CD4-positive, CD25-positive, alpha-beta regulatory T cell (primary cell): ENCODE data around the gene GALNT18. TPM values are rescaled to one million over a fixed set of nuclear protein-coding genes. Genes with fewer than 3 reads are reported as not detected.

Experiments
- ATAC-seq, 2 donors: fragments of 150-1000 bp; cut with Tn5 transposase; one replicate each; pipeline ENCODE4 v1.10.0; 2021; ENCODE audit warnings: low read depth in 2 of 2, moderate number of reproducible peaks in 2 of 2, moderate library complexity in 1 of 2
- DNase-seq, 3 donors: peaks; one replicate each; pipeline versions ENCODE4 v3.0.0 to v3.0.0-alpha.2; 2012 to 2022; ENCODE audit warnings: mixed read lengths in 1 of 3
- H3K27ac ChIP-seq: one replicate; pipeline ENCODE4 v1.7.0; 2013; ENCODE audit warnings: mild to moderate bottlenecking, low read length; ENCODE audit not compliant: insufficient read depth, poor library complexity, severe bottlenecking
- H3K27me3 ChIP-seq: one replicate; pipeline ENCODE4 v1.7.0; 2013; ENCODE audit warnings: low read length; ENCODE audit not compliant: control insufficient read depth, insufficient read depth
- H3K36me3 ChIP-seq: one replicate; pipeline ENCODE4 v1.7.0; 2013; ENCODE audit warnings: mild to moderate bottlenecking, low read length, moderate library complexity; ENCODE audit not compliant: control insufficient read depth, insufficient read depth
- H3K4me1 ChIP-seq: 2 replicates; pipeline ENCODE4 v1.7.0; 2013; ENCODE audit warnings: mild to moderate bottlenecking, low read length; ENCODE audit not compliant: insufficient read depth, control insufficient read depth, poor library complexity, severe bottlenecking
- H3K4me3 ChIP-seq: one replicate; pipeline ENCODE4 v1.7.0; 2013; ENCODE audit warnings: low read depth, mild to moderate bottlenecking, low read length, moderate library complexity
- H3K9me3 ChIP-seq, 2 experiments: 1 replicate in 1 of 2; 2 replicates in 1 of 2; pipeline ENCODE4 v1.7.0; 2013; ENCODE audit warnings: low read length in 2 of 2, mild to moderate bottlenecking in 1 of 2, moderate library complexity in 1 of 2; ENCODE audit not compliant: control insufficient read depth in 2 of 2
- H3K27ac Mint-ChIP-seq, 3 donors: one replicate each; pipeline ENCODE4 v1.8.0; 2020 to 2022; ENCODE audit warnings: mild to moderate bottlenecking in 3 of 3, mixed read lengths in 3 of 3, moderate library complexity in 2 of 3
- H3K27me3 Mint-ChIP-seq: one replicate; pipeline ENCODE4 v1.8.0; 2022; ENCODE audit warnings: mild to moderate bottlenecking, mixed read lengths
- H3K36me3 Mint-ChIP-seq: one replicate; pipeline ENCODE4 v1.8.0; 2020; ENCODE audit warnings: mixed read lengths
- H3K4me1 Mint-ChIP-seq, 4 donors: one replicate each; pipeline ENCODE4 v1.8.0; 2020 to 2022; ENCODE audit warnings: mixed read lengths in 4 of 4, mild to moderate bottlenecking in 1 of 4
- H3K4me3 Mint-ChIP-seq, 4 donors: one replicate each; pipeline ENCODE4 v1.8.0; 2020 to 2022; ENCODE audit warnings: mild to moderate bottlenecking in 4 of 4, mixed read lengths in 4 of 4, moderate library complexity in 3 of 4
- H3K9me3 Mint-ChIP-seq, 7 donors: one replicate each; pipeline ENCODE4 v1.8.0; 2020 to 2022; ENCODE audit warnings: mixed read lengths in 7 of 7, mild to moderate bottlenecking in 3 of 7, moderate library complexity in 2 of 7
- polyA plus RNA-seq, 4 donors: library from polyadenylated mRNA; unstranded; fragments of 300-500 nt; fragmentation: Illumina TruSeq; gene quantifications; one replicate each; pipeline ENCODE4 v1.2.3, GENCODE V29; 2021
- total RNA-seq: library from RNA; stranded (reverse); gene quantifications from one replicate; pipeline ENCODE4 v1.2.3, GENCODE V29; 2022

GALNT18 gene
- total and polyA plus RNA-seq, 5 donors from 2014 or later: 0.10 TPM; not detected in 4

DNA sequence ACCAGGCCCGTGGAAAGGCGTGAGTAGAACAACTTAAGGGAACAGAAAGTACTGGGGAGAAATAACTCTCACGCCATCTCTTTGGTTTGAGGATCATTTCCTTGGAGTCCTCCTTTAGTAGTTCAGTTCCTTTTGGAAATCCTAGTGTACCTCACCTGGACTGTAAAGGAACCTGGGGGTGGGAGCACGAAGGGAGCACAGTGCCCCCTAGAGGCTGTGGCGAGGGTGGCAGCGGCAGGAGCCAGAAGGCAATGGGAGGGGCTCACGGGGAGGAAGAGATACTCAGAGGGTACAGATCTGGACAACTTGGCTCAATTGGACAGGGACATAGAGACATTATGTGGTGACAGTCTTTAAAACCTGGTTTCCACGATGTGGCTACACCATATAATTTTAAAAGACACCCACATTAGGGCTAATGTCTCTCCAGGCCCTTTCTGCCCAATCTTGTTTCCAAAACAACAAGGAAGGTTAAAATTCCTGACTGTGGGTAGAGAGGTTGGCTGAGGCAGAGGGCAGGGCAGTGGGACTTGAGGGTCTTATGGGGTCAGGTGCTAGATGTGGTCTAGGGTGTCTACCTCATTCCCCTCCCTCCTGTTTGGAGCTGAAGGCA lies 355.7 kb downstream of the GALNT18 start:
- H3K9me3 ChIP-seq: no peaks in the 10 kb centered on the region
- no peak overlapping the region for H3K4me3 ChIP-seq
- Mint-ChIP-seq H3K4me1 (no peaks in the 10 kb centered on the region), H3K27me3 (peaks cover 19% of the 10 kb centered on the region), H3K4me3 (no peak overlapping the region), H3K9me3 (no peaks in the 10 kb centered on the region), H3K36me3 (no peaks in the 10 kb centered on the region), H3K27ac (no peak overlapping the region)
- ATAC-seq: peak; percentile 19 to 45
- H3K27ac ChIP-seq: no peak overlapping the region
- H3K36me3 ChIP-seq: no peaks in the 10 kb centered on the region
- H3K27me3 ChIP-seq: peaks cover 2% of the 10 kb centered on the region
- H3K4me1 ChIP-seq: no peaks in the 10 kb centered on the region
- DNase-seq: peak in 2 of 3 donors; percentile 38 to 55

GRCh38 chr11:11265320-11265719 lies 356.5 kb downstream of the GALNT18 start:
- Histone ChIP-seq H3K36me3 (no peaks in the 10 kb centered on the region), H3K4me1 (no peaks in the 10 kb centered on the region), H3K27me3 (peaks cover 2% of the 10 kb centered on the region), H3K27ac (no peak overlapping the region), H3K4me3 (no peak overlapping the region), H3K9me3 (no peaks in the 10 kb centered on the region)
- DNase-seq (no peak), ATAC-seq (no peak)
- Mint-ChIP-seq H3K27ac (no peak overlapping the region), H3K27me3 (peaks cover 16% of the 10 kb centered on the region), H3K4me1 (no peaks in the 10 kb centered on the region), H3K4me3 (no peak overlapping the region), H3K9me3 (no peaks in the 10 kb centered on the region), H3K36me3 (no peaks in the 10 kb centered on the region)

DNA sequence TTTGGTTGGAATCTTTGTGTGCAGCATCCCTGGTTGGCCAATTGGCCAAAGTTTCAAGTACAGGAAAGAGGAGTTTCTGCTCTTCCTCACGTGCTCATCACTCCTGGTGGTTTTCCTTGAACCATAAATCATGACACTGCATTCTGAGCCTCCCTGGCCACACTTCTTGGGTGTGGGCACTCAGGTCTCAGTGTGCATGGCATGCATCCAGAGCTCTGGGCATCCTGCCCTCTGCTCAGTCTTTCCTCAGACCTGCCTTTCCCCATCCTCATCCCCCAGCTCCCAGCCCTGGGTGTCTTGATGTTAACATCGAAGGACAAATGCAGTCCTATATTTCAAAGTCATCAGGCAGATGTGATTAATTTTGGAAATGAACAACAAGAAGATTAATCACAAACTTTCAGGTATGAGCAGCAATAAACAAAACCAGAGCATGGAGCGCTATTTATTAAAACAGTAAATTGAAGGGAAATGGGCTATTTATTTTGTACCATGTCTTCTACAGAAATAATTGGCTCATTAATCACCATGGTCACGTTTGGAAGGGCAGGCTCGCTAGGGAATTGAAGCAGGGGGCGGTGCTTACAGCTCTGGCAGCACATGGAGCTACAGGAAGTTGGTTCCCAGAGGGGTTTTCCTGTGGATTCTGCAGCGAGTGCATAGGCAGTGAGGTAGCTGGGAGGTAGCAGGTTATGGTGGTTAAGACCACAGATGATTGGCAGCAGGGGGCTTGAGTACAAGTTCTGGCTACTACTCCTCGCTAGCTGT lies 358.4 kb downstream of the GALNT18 start:
- Mint-ChIP-seq H3K27ac (no peak overlapping the region), H3K27me3 (peaks cover 15% of the 10 kb centered on the region)

GRCh38 chr11:11262171-11262920 lies 359.5 kb downstream of the GALNT18 start:
- Mint-ChIP-seq H3K4me1 (no peaks in the 10 kb centered on the region), H3K36me3 (no peaks in the 10 kb centered on the region), H3K4me3 (no peak overlapping the region), H3K27me3 (peaks cover 15% of the 10 kb centered on the region), H3K9me3 (peaks cover 0 to 4% (median 0%) of the 10 kb centered on the region in 7 donors), H3K27ac (no peak overlapping the region)
- no peak for DNase-seq
- no peak overlapping the region for H3K27ac ChIP-seq
- H3K4me1 ChIP-seq: no peaks in the 10 kb centered on the region
- ATAC-seq: no peak
- no peaks in the 10 kb centered on the region for H3K9me3 ChIP-seq
- H3K36me3 ChIP-seq: no peaks in the 10 kb centered on the region
- no peak overlapping the region for H3K4me3 ChIP-seq
- H3K27me3 ChIP-seq: peaks cover 4% of the 10 kb centered on the region

More for the DNA sequence above, 358.4 kb downstream of the GALNT18 start:
- no peak overlapping the region for H3K27ac ChIP-seq
- H3K36me3 Mint-ChIP-seq: no peaks in the 10 kb centered on the region
- no peaks in the 10 kb centered on the region for H3K36me3 ChIP-seq
- DNase-seq (no peak), ATAC-seq (no peak)
- H3K4me1 ChIP-seq: no peaks in the 10 kb centered on the region
- H3K4me3 ChIP-seq: no peak overlapping the region
- H3K9me3 Mint-ChIP-seq: peaks cover 0 to 4% (median 0%) of the 10 kb centered on the region in 7 donors
- no peak overlapping the region for H3K4me3 Mint-ChIP-seq
- no peaks in the 10 kb centered on the region for H3K9me3 ChIP-seq
- H3K4me1 Mint-ChIP-seq: no peaks in the 10 kb centered on the region
- peaks cover 4% of the 10 kb centered on the region for H3K27me3 ChIP-seq

DNA sequence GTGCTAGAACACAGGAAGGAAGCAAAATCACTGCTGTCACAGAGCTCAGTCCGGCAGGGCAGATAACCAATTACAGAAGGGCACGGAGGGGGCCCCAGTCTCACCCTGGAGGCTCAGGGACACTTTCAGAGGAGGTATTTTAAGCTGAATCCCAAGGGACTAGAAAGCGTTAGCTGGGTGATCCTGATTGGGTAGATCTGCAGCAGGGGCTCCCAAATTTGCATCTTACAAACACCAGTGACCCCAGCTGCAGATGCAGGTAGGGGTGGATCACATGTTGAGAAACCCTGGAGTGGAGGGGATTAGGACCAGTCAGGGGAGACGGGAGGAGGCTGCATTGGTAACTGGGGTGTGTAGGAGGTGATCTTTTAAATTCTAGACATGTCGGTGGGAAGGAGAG lies 360.2 kb downstream of the GALNT18 start:
- Mint-ChIP-seq H3K4me3 (no peak overlapping the region), H3K9me3 (peaks cover 0 to 4% (median 0%) of the 10 kb centered on the region in 7 donors), H3K27me3 (peaks cover 13% of the 10 kb centered on the region), H3K4me1 (no peaks in the 10 kb centered on the region), H3K36me3 (no peaks in the 10 kb centered on the region), H3K27ac (no peak overlapping the region)
- ATAC-seq (no peak), DNase-seq (no peak)
- Histone ChIP-seq H3K9me3 (no peaks in the 10 kb centered on the region), H3K4me1 (no peaks in the 10 kb centered on the region), H3K36me3 (no peaks in the 10 kb centered on the region), H3K4me3 (no peak overlapping the region), H3K27ac (no peak overlapping the region), H3K27me3 (peaks cover 4% of the 10 kb centered on the region)

DNA sequence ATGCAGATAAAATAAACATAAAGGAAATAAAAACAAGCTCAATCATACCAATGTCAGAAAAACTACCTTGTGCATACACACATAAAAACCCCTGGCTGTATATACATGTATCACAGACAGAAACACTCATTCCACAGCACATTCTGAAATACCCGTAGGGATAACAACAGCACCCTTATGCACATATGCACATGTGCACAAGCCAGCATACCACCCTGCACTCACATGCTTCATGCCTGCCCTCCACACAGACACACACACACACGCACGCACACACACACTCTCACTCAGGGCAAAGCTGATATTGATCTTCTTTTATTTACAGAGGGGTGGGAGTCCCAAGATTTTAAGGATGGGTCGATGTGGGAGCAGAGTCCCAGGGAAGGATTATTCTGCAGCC lies 360.9 kb downstream of the GALNT18 start:
- peaks cover 14% of the 10 kb centered on the region for H3K27me3 Mint-ChIP-seq
- no peak for ATAC-seq
- DNase-seq: no peak
- H3K27ac ChIP-seq: no peak overlapping the region
- H3K27ac Mint-ChIP-seq: no peak overlapping the region
- no peak overlapping the region for H3K4me3 ChIP-seq
- no peaks in the 10 kb centered on the region for H3K36me3 Mint-ChIP-seq
- peaks cover 0 to 4% (median 0%) of the 10 kb centered on the region in 7 donors for H3K9me3 Mint-ChIP-seq
- H3K36me3 ChIP-seq: no peaks in the 10 kb centered on the region
- no peaks in the 10 kb centered on the region for H3K4me1 Mint-ChIP-seq
- H3K9me3 ChIP-seq: no peaks in the 10 kb centered on the region
- no peaks in the 10 kb centered on the region for H3K4me1 ChIP-seq
- H3K4me3 Mint-ChIP-seq: no peak overlapping the region
- peaks cover 4% of the 10 kb centered on the region for H3K27me3 ChIP-seq

DNA sequence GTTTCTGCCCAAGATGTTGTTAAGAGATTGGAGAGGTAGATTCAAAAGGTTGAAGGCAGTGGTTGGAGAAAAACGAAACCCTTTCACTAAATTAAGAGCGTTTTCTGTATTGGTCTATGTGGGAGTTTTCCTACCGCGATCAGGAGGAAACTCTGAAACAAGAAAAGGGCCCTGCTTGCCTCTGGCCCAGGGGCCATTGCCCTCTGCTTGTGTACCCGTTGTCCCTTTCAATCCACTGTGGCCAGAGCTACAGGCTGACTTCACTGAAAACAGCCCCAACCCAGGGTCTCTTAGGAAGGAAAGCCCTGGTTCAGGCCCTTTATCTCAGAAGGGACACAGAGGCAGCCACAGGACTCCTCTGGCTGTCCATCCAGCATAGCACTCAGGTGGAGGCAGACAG lies 367.8 kb downstream of the GALNT18 start:
- no peaks in the 10 kb centered on the region for H3K36me3 ChIP-seq
- H3K27me3 Mint-ChIP-seq: peaks cover 23% of the 10 kb centered on the region
- no peak overlapping the region for H3K4me3 Mint-ChIP-seq
- H3K4me1 ChIP-seq: no peaks in the 10 kb centered on the region
- H3K9me3 Mint-ChIP-seq: no peaks in the 10 kb centered on the region
- DNase-seq: no peak
- H3K9me3 ChIP-seq: no peaks in the 10 kb centered on the region
- no peak overlapping the region for H3K4me3 ChIP-seq
- ATAC-seq: no peak
- no peaks in the 10 kb centered on the region for H3K4me1 Mint-ChIP-seq
- H3K27me3 ChIP-seq: peaks cover 1% of the 10 kb centered on the region
- no peak overlapping the region for H3K27ac ChIP-seq
- H3K27ac Mint-ChIP-seq: no peak overlapping the region
- no peaks in the 10 kb centered on the region for H3K36me3 Mint-ChIP-seq
